Effector memory CD8-positive, alpha-beta T cell (primary cell): ENCODE measurements around the gene COBL.

ENCODE experiments used
- ATAC-seq: fragments of 150-1000 bp; cut with Tn5 transposase; replicated peaks from 2 replicates; pipeline ENCODE4 v1.10.0; 2021; ENCODE audit warnings: mild to moderate bottlenecking, moderate library complexity
- DNase-seq, 3 experiments: peaks; one replicate each; pipeline ENCODE4 v3.0.0; 2021
- H3K27ac Mint-ChIP-seq, 2 donors: one replicate each; pipeline ENCODE4 v1.8.0; 2022; ENCODE audit warnings: mild to moderate bottlenecking in 2 of 2, mixed read lengths in 2 of 2, moderate library complexity in 2 of 2
- H3K27me3 Mint-ChIP-seq, 2 donors: one replicate each; pipeline ENCODE4 v1.8.0; 2022; ENCODE audit warnings: mixed read lengths in 2 of 2
- H3K36me3 Mint-ChIP-seq: one replicate; pipeline ENCODE4 v1.8.0; 2022; ENCODE audit warnings: mild to moderate bottlenecking, moderate library complexity, mixed read lengths; ENCODE audit not compliant: insufficient read depth
- H3K4me1 Mint-ChIP-seq, 2 donors: one replicate each; pipeline ENCODE4 v1.8.0; 2022; ENCODE audit warnings: low read depth in 2 of 2, mixed read lengths in 2 of 2
- H3K4me3 Mint-ChIP-seq, 2 donors: one replicate each; pipeline ENCODE4 v1.8.0; 2022; ENCODE audit warnings: mild to moderate bottlenecking in 2 of 2, mixed read lengths in 2 of 2, moderate library complexity in 2 of 2
- H3K9me3 Mint-ChIP-seq, 2 donors: one replicate each; pipeline ENCODE4 v1.8.0; 2022; ENCODE audit warnings: mixed read lengths in 2 of 2

Gene COBL

GRCh38 chr7:51017576-51018535, 298.8 kb downstream of the COBL start:
- no peak for ATAC-seq
- Mint-ChIP-seq H3K27me3 (peaks cover 0 to 12% of the 10 kb centered on the region in 2 donors), H3K4me3 (no peak overlapping the region)

GRCh38 chr7:51016546-51016945, 300.1 kb downstream of the COBL start:
- H3K27me3 Mint-ChIP-seq = peaks cover 7 to 25% of the 10 kb centered on the region in 2 donors
- no peak for ATAC-seq

More at GRCh38 chr7:51017576-51018535, 298.8 kb downstream of the COBL start:
- H3K36me3 Mint-ChIP-seq = no peaks in the 10 kb centered on the region
- H3K4me1 Mint-ChIP-seq = peaks cover 1 to 4% of the 10 kb centered on the region in 2 donors
- peaks cover 5 to 11% of the 10 kb centered on the region in 2 donors for H3K9me3 Mint-ChIP-seq
- DNase-seq = no peak
- H3K27ac Mint-ChIP-seq = no peak overlapping the region

GRCh38 chr7:51015581-51015980, 301.0 kb downstream of the COBL start:
- no peak overlapping the region for H3K27ac Mint-ChIP-seq

More at GRCh38 chr7:51016546-51016945, 300.1 kb downstream of the COBL start:
- Mint-ChIP-seq H3K36me3 (no peaks in the 10 kb centered on the region), H3K4me3 (no peak overlapping the region), H3K9me3 (peaks cover 5 to 11% of the 10 kb centered on the region in 2 donors), H3K27ac (no peak overlapping the region), H3K4me1 (peaks cover 1 to 4% of the 10 kb centered on the region in 2 donors)
- DNase-seq = no peak

GRCh38 chr7:51014811-51015210, 301.8 kb downstream of the COBL start:
- DNase-seq = no peak
- H3K27me3 Mint-ChIP-seq = peaks cover 7 to 25% of the 10 kb centered on the region in 2 donors
- no peaks in the 10 kb centered on the region for H3K36me3 Mint-ChIP-seq
- H3K4me3 Mint-ChIP-seq = no peak overlapping the region
- no peak for ATAC-seq
- no peak overlapping the region for H3K27ac Mint-ChIP-seq
- peaks cover 1 to 4% of the 10 kb centered on the region in 2 donors for H3K4me1 Mint-ChIP-seq
- peaks cover 5 to 11% of the 10 kb centered on the region in 2 donors for H3K9me3 Mint-ChIP-seq

More at GRCh38 chr7:51015581-51015980, 301.0 kb downstream of the COBL start:
- H3K4me1 Mint-ChIP-seq = peaks cover 1 to 4% of the 10 kb centered on the region in 2 donors
- no peak overlapping the region for H3K4me3 Mint-ChIP-seq
- peaks cover 5 to 11% of the 10 kb centered on the region in 2 donors for H3K9me3 Mint-ChIP-seq
- no peaks in the 10 kb centered on the region for H3K36me3 Mint-ChIP-seq
- H3K27me3 Mint-ChIP-seq = peaks cover 7 to 25% of the 10 kb centered on the region in 2 donors
- no peak for DNase-seq
- ATAC-seq = no peak

GRCh38 chr7:51013861-51014511, 302.6 kb downstream of the COBL start:
- DNase-seq (no peak), ATAC-seq (no peak)
- Mint-ChIP-seq H3K27me3 (peaks cover 7 to 25% of the 10 kb centered on the region in 2 donors), H3K27ac (no peak overlapping the region), H3K36me3 (no peaks in the 10 kb centered on the region), H3K4me3 (no peak overlapping the region), H3K4me1 (peaks cover 1 to 4% of the 10 kb centered on the region in 2 donors), H3K9me3 (peaks cover 5 to 11% of the 10 kb centered on the region in 2 donors)

- Mint-ChIP-seq H3K4me1 (peaks cover 1 to 4% of the 10 kb centered on the region in 2 donors), H3K4me3 (no peak overlapping the region), H3K27ac (no peak overlapping the region), H3K36me3 (no peaks in the 10 kb centered on the region), H3K9me3 (peaks cover 4 to 7% of the 10 kb centered on the region in 2 donors), H3K27me3 (peaks cover 7 to 25% of the 10 kb centered on the region in 2 donors)
- DNase-seq (no peak), ATAC-seq (no peak)
These were observed 303.3 kb downstream of the COBL start for GRCh38 chr7:51013218-51013786.

GRCh38 chr7:51012569-51013217, 303.9 kb downstream of the COBL start:
- Mint-ChIP-seq H3K27me3 (peaks cover 7 to 25% of the 10 kb centered on the region in 2 donors), H3K4me1 (peaks cover 0 to 1% of the 10 kb centered on the region in 2 donors), H3K4me3 (no peak overlapping the region), H3K27ac (no peak overlapping the region), H3K9me3 (peaks cover 0 to 1% of the 10 kb centered on the region in 2 donors), H3K36me3 (no peaks in the 10 kb centered on the region)
- ATAC-seq (no peak), DNase-seq (no peak)

GRCh38 chr7:51011710-51012350, 304.8 kb downstream of the COBL start:
- H3K4me1 Mint-ChIP-seq = no peaks in the 10 kb centered on the region
- H3K9me3 Mint-ChIP-seq = no peaks in the 10 kb centered on the region
- peaks cover 7 to 25% of the 10 kb centered on the region in 2 donors for H3K27me3 Mint-ChIP-seq
- H3K36me3 Mint-ChIP-seq = no peaks in the 10 kb centered on the region
- no peak overlapping the region for H3K4me3 Mint-ChIP-seq
- no peak for DNase-seq
- no peak overlapping the region for H3K27ac Mint-ChIP-seq
- ATAC-seq = no peak

- peaks cover 7 to 25% of the 10 kb centered on the region in 2 donors for H3K27me3 Mint-ChIP-seq
- no peak overlapping the region for H3K27ac Mint-ChIP-seq
- ATAC-seq = no peak
- H3K4me1 Mint-ChIP-seq = no peaks in the 10 kb centered on the region
- no peak overlapping the region for H3K4me3 Mint-ChIP-seq
- no peak for DNase-seq
- H3K36me3 Mint-ChIP-seq = no peaks in the 10 kb centered on the region
- no peaks in the 10 kb centered on the region for H3K9me3 Mint-ChIP-seq
These were observed 306.1 kb downstream of the COBL start for GRCh38 chr7:51010534-51010933.

GRCh38 chr7:51009716-51010496, 306.7 kb downstream of the COBL start:
- H3K27ac Mint-ChIP-seq = no peak overlapping the region

GRCh38 chr7:51007551-51008505, 308.8 kb downstream of the COBL start:
- H3K9me3 Mint-ChIP-seq = no peaks in the 10 kb centered on the region
- no peaks in the 10 kb centered on the region for H3K4me1 Mint-ChIP-seq
- DNase-seq (no peak), ATAC-seq (no peak)
- H3K4me3 Mint-ChIP-seq = no peak overlapping the region
- H3K36me3 Mint-ChIP-seq = no peaks in the 10 kb centered on the region
- H3K27ac Mint-ChIP-seq = no peak overlapping the region
- H3K27me3 Mint-ChIP-seq = peaks cover 13% of the 10 kb centered on the region in 2 donors

More at GRCh38 chr7:51009716-51010496, 306.7 kb downstream of the COBL start:
- Mint-ChIP-seq H3K36me3 (no peaks in the 10 kb centered on the region), H3K4me1 (no peaks in the 10 kb centered on the region), H3K27me3 (peaks cover 13 to 25% of the 10 kb centered on the region in 2 donors), H3K4me3 (no peak overlapping the region), H3K9me3 (no peaks in the 10 kb centered on the region)
- no peak for ATAC-seq
- DNase-seq = no peak
